Astrocyte of the spinal cord (primary cell): ENCODE measurements around the gene EPHB2.

Source experiments
- DNase-seq: peaks from one replicate; pipeline ENCODE4 v3.0.0; 2011; ENCODE audit warnings: low read depth, low spot score
- H3K4me3 ChIP-seq: 2 replicates; pipeline ENCODE4 v1.5.1; 2011; ENCODE audit warnings: low read depth, mild to moderate bottlenecking, low read length, moderate library complexity
- in situ Hi-C: cut with HindIII; loops from 2 replicates; pipeline ENCODE4 v1.10.0; 2017; ENCODE audit warnings: low sequenced_read_pairs
- TF ChIP-seq, protein P1 (sequence below): IDR thresholded peaks from 2 replicates; pipeline ENCODE4 v1.5.1; 2012; ENCODE audit warnings: low read depth, mild to moderate bottlenecking, low read length, inconsistent platforms

EPHB2 gene

DNA sequence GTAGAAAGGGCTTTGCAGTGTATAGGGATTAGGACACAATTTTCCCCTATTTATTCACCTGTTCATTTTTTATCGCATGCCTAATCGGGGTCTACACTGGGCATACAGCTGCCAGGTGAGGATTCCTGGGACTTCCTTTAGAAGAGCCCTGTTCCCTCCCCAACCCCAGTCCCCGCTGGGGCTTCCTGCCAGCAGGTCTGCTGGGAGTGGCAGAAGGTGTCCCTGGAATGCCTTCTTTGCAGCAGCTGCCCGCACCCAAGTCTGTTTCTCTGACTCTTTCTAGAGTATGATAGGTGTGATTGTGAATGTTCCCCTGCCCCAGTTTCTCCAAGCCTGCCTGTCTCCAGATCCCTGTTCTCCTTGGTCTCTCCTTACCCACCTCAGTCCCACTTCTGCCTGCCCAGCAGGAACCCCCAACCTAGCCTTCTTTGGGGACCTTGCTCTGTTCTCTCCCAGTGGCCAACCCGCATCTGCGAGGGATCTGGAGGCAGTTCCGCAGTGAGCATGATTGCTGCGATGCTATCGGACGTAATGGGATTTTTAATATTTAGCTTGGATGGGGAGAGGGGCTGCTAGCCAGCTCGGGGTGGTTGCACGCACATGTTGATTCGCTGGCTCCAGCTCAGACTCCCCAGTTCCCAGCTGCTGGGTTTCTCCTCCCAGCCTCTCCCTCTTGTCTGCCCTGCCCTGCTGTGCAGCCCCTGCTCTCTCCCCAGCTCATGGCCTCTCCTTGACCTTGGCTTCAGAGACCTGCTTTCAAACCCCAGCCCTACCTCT lies 79.8 kb downstream of the EPHB2 start:
- DNase-seq = no peak
- H3K4me3 ChIP-seq = no peak overlapping the region
- in situ Hi-C loops = no loop called here
- TF ChIP-seq, protein P1, sequence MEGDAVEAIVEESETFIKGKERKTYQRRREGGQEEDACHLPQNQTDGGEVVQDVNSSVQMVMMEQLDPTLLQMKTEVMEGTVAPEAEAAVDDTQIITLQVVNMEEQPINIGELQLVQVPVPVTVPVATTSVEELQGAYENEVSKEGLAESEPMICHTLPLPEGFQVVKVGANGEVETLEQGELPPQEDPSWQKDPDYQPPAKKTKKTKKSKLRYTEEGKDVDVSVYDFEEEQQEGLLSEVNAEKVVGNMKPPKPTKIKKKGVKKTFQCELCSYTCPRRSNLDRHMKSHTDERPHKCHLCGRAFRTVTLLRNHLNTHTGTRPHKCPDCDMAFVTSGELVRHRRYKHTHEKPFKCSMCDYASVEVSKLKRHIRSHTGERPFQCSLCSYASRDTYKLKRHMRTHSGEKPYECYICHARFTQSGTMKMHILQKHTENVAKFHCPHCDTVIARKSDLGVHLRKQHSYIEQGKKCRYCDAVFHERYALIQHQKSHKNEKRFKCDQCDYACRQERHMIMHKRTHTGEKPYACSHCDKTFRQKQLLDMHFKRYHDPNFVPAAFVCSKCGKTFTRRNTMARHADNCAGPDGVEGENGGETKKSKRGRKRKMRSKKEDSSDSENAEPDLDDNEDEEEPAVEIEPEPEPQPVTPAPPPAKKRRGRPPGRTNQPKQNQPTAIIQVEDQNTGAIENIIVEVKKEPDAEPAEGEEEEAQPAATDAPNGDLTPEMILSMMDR = no peak

GRCh38 chr1:22791831-22792347 lies 81.2 kb downstream of the EPHB2 start:
- in situ Hi-C loops = no loop called here
- no peak for DNase-seq
- no peak overlapping the region for H3K4me3 ChIP-seq
- TF ChIP-seq, protein P1 = no peak

- DNase-seq = no peak
- TF ChIP-seq, protein P1 = no peak
- H3K4me3 ChIP-seq = no peak overlapping the region
- in situ Hi-C loops = no loop called here
These were observed 81.9 kb downstream of the EPHB2 start for GRCh38 chr1:22792396-22793160.

DNA sequence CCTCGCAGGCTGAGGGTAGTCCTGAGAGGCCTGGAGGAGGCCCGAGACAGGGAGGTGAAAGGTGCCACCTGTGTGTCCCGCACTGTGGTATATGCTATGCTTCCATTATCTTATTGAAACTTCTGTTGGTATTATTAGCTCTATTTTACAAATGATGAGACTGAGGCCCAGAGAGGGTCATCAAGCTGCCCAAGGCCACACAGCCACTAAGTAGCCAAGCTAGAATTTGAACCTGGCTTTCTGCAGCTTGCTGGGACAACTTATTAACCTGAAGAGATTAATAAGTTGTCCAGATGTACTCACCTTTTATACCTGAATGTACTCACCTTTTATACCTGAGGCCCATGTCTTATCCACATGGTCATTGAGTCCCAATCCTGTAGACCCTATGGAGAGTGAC lies 83.0 kb downstream of the EPHB2 start:
- DNase-seq = no peak
- in situ Hi-C loops = no loop called here
- TF ChIP-seq, protein P1 = no peak
- no peak overlapping the region for H3K4me3 ChIP-seq

GRCh38 chr1:22794647-22795365 lies 84.2 kb downstream of the EPHB2 start:
- in situ Hi-C loops = no loop called here

GRCh38 chr1:22795366-22795714 lies 84.7 kb downstream of the EPHB2 start:
- TF ChIP-seq, protein P1 = no peak
- no peak for DNase-seq
- in situ Hi-C loops = no loop called here
- no peak overlapping the region for H3K4me3 ChIP-seq

More at GRCh38 chr1:22794647-22795365, 84.2 kb downstream of the EPHB2 start:
- no peak overlapping the region for H3K4me3 ChIP-seq
- TF ChIP-seq, protein P1 = no peak
- DNase-seq = no peak
